HepG2 (cell line): Measurements from ENCODE around the gene SNAP91.

Experiments used
- ARNT2 ChIP-seq: sonication (generic); formaldehyde crosslinking; IDR thresholded peaks from 2 replicates; pipeline ENCODE4 v1.8.0; 2022; ENCODE audit warnings: mild to moderate bottlenecking, low read depth, missing genetic modification reagents, moderate library complexity
- ATF3 ChIP-seq: sonication (generic); formaldehyde crosslinking; IDR thresholded peaks from 2 replicates; pipeline ENCODE4 v1.4.0; 2020; ENCODE audit warnings: missing genetic modification reagents
- ATF7-NPFF ChIP-seq: sonication (generic); formaldehyde crosslinking; IDR thresholded peaks from 2 replicates; pipeline ENCODE4 v1.8.1; 2023; ENCODE audit warnings: mild to moderate bottlenecking, low read depth, missing genetic modification reagents, moderate library complexity
- CCAR2 ChIP-seq: fragments of 200-400 bp; formaldehyde crosslinking; optimal IDR thresholded peaks from 2 replicates; pipeline ENCODE3; 2018; ENCODE audit warnings: low read depth, mild to moderate bottlenecking, low read length, moderate library complexity
- FOXO1 ChIP-seq: sonication (generic); formaldehyde crosslinking; IDR thresholded peaks from 2 replicates; pipeline ENCODE4 v1.4.0; 2020; ENCODE audit warnings: missing genetic modification reagents
- JUNB ChIP-seq: sonication (generic); formaldehyde crosslinking; IDR thresholded peaks from 2 replicates; pipeline ENCODE4 v1.8.0; 2022; ENCODE audit warnings: missing genetic modification reagents, mild to moderate bottlenecking, borderline replicate concordance
- USF2 ChIP-seq, 2 experiments: sonication (generic) in 1 of 2; formaldehyde crosslinking in 1 of 2; IDR thresholded peaks; 2 replicates each; pipeline versions ENCODE4 v1.5.1 to v1.6.1; 2011 to 2020; ENCODE audit warnings: borderline replicate concordance in 1 of 2, low read depth in 1 of 2, low read length in 1 of 2, mild to moderate bottlenecking in 1 of 2, missing genetic modification reagents in 1 of 2, moderate library complexity in 1 of 2
- ZBTB43 ChIP-seq: sonication (generic); formaldehyde crosslinking; conservative IDR thresholded peaks from 2 replicates; pipeline ENCODE4 v1.4.0; 2020; ENCODE audit warnings: missing genetic modification reagents
- ZBTB7A ChIP-seq: sonication (generic); formaldehyde crosslinking; IDR thresholded peaks from 2 replicates; pipeline ENCODE4 v1.8.0; 2022; ENCODE audit warnings: mild to moderate bottlenecking, missing genetic modification reagents
- ZKSCAN8 ChIP-seq: IDR thresholded peaks from 2 replicates; pipeline ENCODE4 v1.6.1; 2016; ENCODE audit warnings: borderline replicate concordance, missing genetic modification reagents, missing compliant biosample characterization
- ZNF558 ChIP-seq: sonication (generic); formaldehyde crosslinking; IDR thresholded peaks from 2 replicates; pipeline ENCODE4 v1.9.0; 2022; ENCODE audit warnings: mild to moderate bottlenecking, missing genetic modification reagents, borderline replicate concordance
- ZSCAN25 ChIP-seq: sonication (generic); formaldehyde crosslinking; IDR thresholded peaks from 2 replicates; pipeline ENCODE4 v1.8.0; 2022; ENCODE audit warnings: mild to moderate bottlenecking, missing genetic modification reagents

- TF ChIP-seq ZBTB43 (CRISPR knock-in tag) (no peak), ATF7-NPFF (CRISPR knock-in tag) (no peak), ATF3 (CRISPR knock-in tag) (no peak), JUNB (CRISPR knock-in tag) (no peak), ZKSCAN8 (no peak), CCAR2 (no peak), ZSCAN25 (CRISPR knock-in tag) (no peak), ZNF558 (CRISPR knock-in tag) (no peak), USF2 (IDR thresholded peaks at IDR 0.05; ENCODE audit: low read depth, low read length) (no peak), USF2 (CRISPR knock-in tag; IDR thresholded peaks at IDR 0.05; ENCODE audit: borderline replicate concordance) (no peak), FOXO1 (CRISPR knock-in tag) (no peak), ARNT2 (CRISPR knock-in tag) (no peak), ZBTB7A (CRISPR knock-in tag) (no peak)
Measured at GRCh38 chr6:83514866-83515466, 193.9 kb downstream of the SNAP91 start.
